SK-N-MC (cell line): ENCODE measurements around the gene FUT8.

Source experiments
- EZH2 ChIP-seq: fragments of 200-600 bp; sonication (generic); IDR thresholded peaks from one replicate; pipeline ENCODE4 v1.6.1; 2017; ENCODE audit warnings: antibody characterized with exemption
- FOXP2 ChIP-seq: optimal IDR thresholded peaks from 2 replicates; pipeline ENCODE3; 2011; ENCODE audit warnings: mild to moderate bottlenecking, moderate library complexity; ENCODE audit not compliant: insufficient read depth; ENCODE audit errors: extremely low read length, control extremely low read depth
- POLR2AphosphoS5 ChIP-seq: IDR thresholded peaks from 2 replicates; pipeline ENCODE4 v1.6.1; 2012; ENCODE audit warnings: mild to moderate bottlenecking, low read depth, low read length, borderline replicate concordance

DNA sequence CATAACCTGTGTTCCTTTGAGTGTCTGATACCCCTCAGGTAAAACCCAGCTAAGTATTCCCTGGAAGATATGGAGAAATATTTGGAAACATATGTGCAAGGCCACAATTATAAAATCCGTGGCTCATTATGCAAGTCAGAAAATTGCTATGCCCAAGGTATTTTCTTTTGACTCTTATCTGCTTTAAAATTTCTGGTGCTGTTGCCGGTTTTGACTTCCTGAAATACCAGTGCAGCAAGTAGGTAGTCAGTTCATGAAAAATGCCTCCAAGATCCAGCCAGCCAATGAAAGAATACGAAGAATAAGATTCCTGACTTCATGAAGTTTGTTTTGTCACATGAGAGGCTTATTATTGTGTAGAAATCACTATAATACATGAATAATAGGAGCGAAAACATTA, 20.2 kb upstream of the FUT8 start:
- TF ChIP-seq POLR2AphosphoS5 (no peak), EZH2 (no peak), FOXP2 (no peak)
